Activated CD4-positive, alpha-beta T cell treated with anti-CD3 and anti-CD28 coated beads, Interleukin-2, amount 10 ng/mL, durations not matched to agents 24 days and 14 days (primary cell): Measurements from ENCODE around the gene CNTNAP2. TPM values are rescaled to one million over a fixed set of nuclear protein-coding genes. Genes with fewer than 3 reads are reported as not detected.

Experiments used
- DNase-seq: peaks from one replicate; pipeline ENCODE4 v3.0.0; 2022
- H3K27ac Mint-ChIP-seq: one replicate; pipeline ENCODE4 v1.8.0; 2022; ENCODE audit warnings: mild to moderate bottlenecking, mixed read lengths
- H3K27me3 Mint-ChIP-seq: one replicate; pipeline ENCODE4 v1.8.0; 2022; ENCODE audit warnings: mixed read lengths
- H3K36me3 Mint-ChIP-seq: one replicate; pipeline ENCODE4 v1.8.0; 2022; ENCODE audit warnings: low read depth, mild to moderate bottlenecking, mixed read lengths
- H3K4me1 Mint-ChIP-seq: one replicate; pipeline ENCODE4 v1.8.0; 2021; ENCODE audit warnings: mixed read lengths
- H3K4me3 Mint-ChIP-seq: one replicate; pipeline ENCODE4 v1.8.0; 2022; ENCODE audit warnings: mild to moderate bottlenecking, moderate library complexity, mixed read lengths
- H3K9me3 Mint-ChIP-seq: one replicate; pipeline ENCODE4 v1.8.0; 2021; ENCODE audit warnings: mixed read lengths
- intact Hi-C: fragments of 100-400 bp; cut with micrococcal nuclease; formaldehyde crosslinking; loops from one replicate; pipeline ENCODE4 v1.15.1; 2023
- total RNA-seq: library from RNA; stranded (reverse); gene quantifications from 2 replicates; pipeline ENCODE4 v1.2.3, GENCODE V29; 2022

The CNTNAP2 gene
- total RNA-seq, 1 donor from 2014 or later = not detected

- Mint-ChIP-seq H3K4me1 (no peaks in the 10 kb centered on the region), H3K27me3 (no peaks in the 10 kb centered on the region), H3K4me3 (no peak overlapping the region), H3K9me3 (no peaks in the 10 kb centered on the region), H3K36me3 (no peaks in the 10 kb centered on the region), H3K27ac (no peak overlapping the region)
- intact Hi-C loops = no loop called here
- no peak for DNase-seq
Observed at GRCh38 chr7:147311336-147311735, 1194.7 kb downstream of the CNTNAP2 start.

GRCh38 chr7:147321504-147321903 is 1204.9 kb downstream of the CNTNAP2 start:
- H3K4me3 Mint-ChIP-seq = no peak overlapping the region
- H3K27ac Mint-ChIP-seq = no peak overlapping the region
- H3K4me1 Mint-ChIP-seq = no peaks in the 10 kb centered on the region
- H3K9me3 Mint-ChIP-seq = no peaks in the 10 kb centered on the region
- intact Hi-C loops = no loop called here
- DNase-seq = no peak
- no peaks in the 10 kb centered on the region for H3K27me3 Mint-ChIP-seq
- H3K36me3 Mint-ChIP-seq = no peaks in the 10 kb centered on the region

GRCh38 chr7:147332988-147333387 is 1216.4 kb downstream of the CNTNAP2 start:
- Mint-ChIP-seq H3K36me3 (no peaks in the 10 kb centered on the region), H3K4me3 (no peak overlapping the region), H3K9me3 (peaks cover 4% of the 10 kb centered on the region), H3K4me1 (no peaks in the 10 kb centered on the region), H3K27ac (no peak overlapping the region), H3K27me3 (no peaks in the 10 kb centered on the region)
- intact Hi-C loops = no loop called here
- DNase-seq = no peak

GRCh38 chr7:147363101-147363500 is 1246.5 kb downstream of the CNTNAP2 start:
- Mint-ChIP-seq H3K4me3 (no peak overlapping the region), H3K27ac (no peak overlapping the region), H3K9me3 (no peaks in the 10 kb centered on the region), H3K27me3 (no peaks in the 10 kb centered on the region), H3K4me1 (no peaks in the 10 kb centered on the region), H3K36me3 (no peaks in the 10 kb centered on the region)
- DNase-seq = no peak
- intact Hi-C loops = no loop called here

GRCh38 chr7:147376192-147376591 is 1259.6 kb downstream of the CNTNAP2 start:
- H3K4me1 Mint-ChIP-seq = no peaks in the 10 kb centered on the region
- intact Hi-C loops = no loop called here
- no peaks in the 10 kb centered on the region for H3K27me3 Mint-ChIP-seq
- no peak overlapping the region for H3K27ac Mint-ChIP-seq
- no peak overlapping the region for H3K4me3 Mint-ChIP-seq
- no peaks in the 10 kb centered on the region for H3K36me3 Mint-ChIP-seq
- peaks cover 3% of the 10 kb centered on the region for H3K9me3 Mint-ChIP-seq
- no peak for DNase-seq

GRCh38 chr7:147380926-147381325 is 1264.3 kb downstream of the CNTNAP2 start:
- Mint-ChIP-seq H3K27me3 (no peaks in the 10 kb centered on the region), H3K36me3 (no peaks in the 10 kb centered on the region), H3K4me1 (no peaks in the 10 kb centered on the region), H3K4me3 (no peak overlapping the region), H3K9me3 (no peaks in the 10 kb centered on the region), H3K27ac (no peak overlapping the region)
- intact Hi-C loops = no loop called here
- no peak for DNase-seq

- Mint-ChIP-seq H3K36me3 (no peaks in the 10 kb centered on the region), H3K27ac (no peak overlapping the region), H3K4me3 (no peak overlapping the region), H3K4me1 (no peaks in the 10 kb centered on the region), H3K27me3 (no peaks in the 10 kb centered on the region), H3K9me3 (peaks cover 2% of the 10 kb centered on the region)
- intact Hi-C loops = no loop called here
- no peak for DNase-seq
Observed at GRCh38 chr7:147394329-147394728, 1277.7 kb downstream of the CNTNAP2 start.

- H3K4me3 Mint-ChIP-seq = no peak overlapping the region
Observed at GRCh38 chr7:147400221-147400689, 1283.7 kb downstream of the CNTNAP2 start.

GRCh38 chr7:147400925-147401324 is 1284.3 kb downstream of the CNTNAP2 start:
- intact Hi-C loops = no loop called here
- no peaks in the 10 kb centered on the region for H3K36me3 Mint-ChIP-seq
- H3K27ac Mint-ChIP-seq = no peak overlapping the region
- peaks cover 7% of the 10 kb centered on the region for H3K9me3 Mint-ChIP-seq
- H3K27me3 Mint-ChIP-seq = no peaks in the 10 kb centered on the region
- DNase-seq = no peak
- no peaks in the 10 kb centered on the region for H3K4me1 Mint-ChIP-seq
- H3K4me3 Mint-ChIP-seq = no peak overlapping the region

More at GRCh38 chr7:147400221-147400689, 1283.7 kb downstream of the CNTNAP2 start:
- no peak for DNase-seq
- Mint-ChIP-seq H3K27me3 (no peaks in the 10 kb centered on the region), H3K4me1 (no peaks in the 10 kb centered on the region), H3K36me3 (no peaks in the 10 kb centered on the region), H3K9me3 (peaks cover 7% of the 10 kb centered on the region), H3K27ac (no peak overlapping the region)
- intact Hi-C loops = no loop called here

GRCh38 chr7:147405621-147406020 is 1289.0 kb downstream of the CNTNAP2 start:
- H3K9me3 Mint-ChIP-seq = peaks cover 4% of the 10 kb centered on the region
- no peaks in the 10 kb centered on the region for H3K4me1 Mint-ChIP-seq
- DNase-seq = no peak
- intact Hi-C loops = no loop called here
- no peaks in the 10 kb centered on the region for H3K27me3 Mint-ChIP-seq
- no peak overlapping the region for H3K27ac Mint-ChIP-seq
- no peak overlapping the region for H3K4me3 Mint-ChIP-seq
- no peaks in the 10 kb centered on the region for H3K36me3 Mint-ChIP-seq

GRCh38 chr7:147406521-147407135 is 1290.0 kb downstream of the CNTNAP2 start:
- H3K27ac Mint-ChIP-seq = no peak overlapping the region
- no peak for DNase-seq
- no peaks in the 10 kb centered on the region for H3K27me3 Mint-ChIP-seq
- H3K4me1 Mint-ChIP-seq = no peaks in the 10 kb centered on the region
- no peak overlapping the region for H3K4me3 Mint-ChIP-seq
- intact Hi-C loops = no loop called here
- H3K9me3 Mint-ChIP-seq = peaks cover 4% of the 10 kb centered on the region
- no peaks in the 10 kb centered on the region for H3K36me3 Mint-ChIP-seq

GRCh38 chr7:147411096-147411495 is 1294.5 kb downstream of the CNTNAP2 start:
- intact Hi-C loops = no loop called here
- H3K9me3 Mint-ChIP-seq = peaks cover 11% of the 10 kb centered on the region

GRCh38 chr7:147412109-147412508 is 1295.5 kb downstream of the CNTNAP2 start:
- Mint-ChIP-seq H3K9me3 (peaks cover 11% of the 10 kb centered on the region), H3K36me3 (no peaks in the 10 kb centered on the region), H3K4me1 (no peaks in the 10 kb centered on the region), H3K27me3 (no peaks in the 10 kb centered on the region), H3K27ac (no peak overlapping the region), H3K4me3 (no peak overlapping the region)
- DNase-seq = no peak
- intact Hi-C loops = no loop called here

More at GRCh38 chr7:147411096-147411495, 1294.5 kb downstream of the CNTNAP2 start:
- Mint-ChIP-seq H3K27ac (no peak overlapping the region), H3K4me3 (no peak overlapping the region), H3K36me3 (no peaks in the 10 kb centered on the region), H3K27me3 (no peaks in the 10 kb centered on the region), H3K4me1 (no peaks in the 10 kb centered on the region)
- DNase-seq = no peak

GRCh38 chr7:147412782-147413556 is 1296.4 kb downstream of the CNTNAP2 start:
- Mint-ChIP-seq H3K27me3 (no peaks in the 10 kb centered on the region), H3K36me3 (no peaks in the 10 kb centered on the region), H3K27ac (no peak overlapping the region), H3K9me3 (peaks cover 11% of the 10 kb centered on the region), H3K4me1 (no peaks in the 10 kb centered on the region), H3K4me3 (no peak overlapping the region)
- no peak for DNase-seq
- intact Hi-C loops = no loop called here
